Cardiac fibroblast (primary cell): Measurements from ENCODE around the gene POP4.
A peak's percentile ranks its signal among the peaks of the same experiment; 100 is the strongest.

Experiments
- DNase-seq, 2 donors: peaks; one replicate each; pipeline versions ENCODE4 v3.0.0 to v3.0.0-alpha.2; 2010; ENCODE audit warnings: low read depth in 2 of 2
- H3K4me3 ChIP-seq, 2 donors: replicated peaks in 1 of 2; 1 replicate in 1 of 2; 2 replicates in 1 of 2; pipeline ENCODE4 v1.5.1; 2011; ENCODE audit warnings: low read depth in 2 of 2, low read length in 2 of 2, mild to moderate bottlenecking in 2 of 2, moderate library complexity in 1 of 2
- TF ChIP-seq, protein P1 (sequence below): IDR thresholded peaks from one replicate; pipeline ENCODE4 v1.5.1; 2011; ENCODE audit warnings: low read depth, mild to moderate bottlenecking, low read length, inconsistent platforms

Gene POP4

DNA sequence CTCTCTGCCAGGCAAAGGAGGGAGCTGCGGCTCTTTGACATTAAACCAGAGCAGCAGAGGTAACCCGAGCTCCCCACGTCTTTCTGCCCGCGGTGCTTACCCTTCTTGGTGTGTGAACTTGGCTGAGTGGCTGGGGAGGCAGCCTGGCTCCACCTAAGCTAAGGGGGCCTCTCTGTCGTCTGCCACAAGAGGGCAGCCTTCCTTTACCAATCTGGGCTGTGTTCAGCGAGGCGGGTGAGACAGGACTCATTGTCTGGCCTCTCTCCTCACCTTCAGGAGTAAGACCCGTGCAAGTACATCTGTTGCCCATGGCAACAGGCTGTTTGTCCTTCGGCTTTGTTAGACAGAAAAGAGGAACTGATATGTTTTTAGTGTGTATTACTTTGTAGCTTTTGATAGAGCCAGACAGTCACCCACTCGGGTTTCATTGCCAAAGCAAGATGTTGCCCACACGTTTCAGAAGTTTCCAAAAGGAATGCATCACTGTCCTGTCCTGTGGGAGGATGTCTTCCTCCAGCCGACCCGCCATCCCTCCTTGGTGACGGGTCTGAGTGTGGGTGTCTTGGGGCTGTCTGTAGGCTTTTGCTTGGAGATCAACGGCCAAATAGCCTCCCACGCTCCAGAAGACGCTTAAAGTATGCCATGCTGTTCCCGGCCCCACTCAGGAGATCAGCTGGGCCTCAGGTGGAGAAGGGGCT, 4.6 kb downstream of the POP4 start:
- TF ChIP-seq, protein P1, sequence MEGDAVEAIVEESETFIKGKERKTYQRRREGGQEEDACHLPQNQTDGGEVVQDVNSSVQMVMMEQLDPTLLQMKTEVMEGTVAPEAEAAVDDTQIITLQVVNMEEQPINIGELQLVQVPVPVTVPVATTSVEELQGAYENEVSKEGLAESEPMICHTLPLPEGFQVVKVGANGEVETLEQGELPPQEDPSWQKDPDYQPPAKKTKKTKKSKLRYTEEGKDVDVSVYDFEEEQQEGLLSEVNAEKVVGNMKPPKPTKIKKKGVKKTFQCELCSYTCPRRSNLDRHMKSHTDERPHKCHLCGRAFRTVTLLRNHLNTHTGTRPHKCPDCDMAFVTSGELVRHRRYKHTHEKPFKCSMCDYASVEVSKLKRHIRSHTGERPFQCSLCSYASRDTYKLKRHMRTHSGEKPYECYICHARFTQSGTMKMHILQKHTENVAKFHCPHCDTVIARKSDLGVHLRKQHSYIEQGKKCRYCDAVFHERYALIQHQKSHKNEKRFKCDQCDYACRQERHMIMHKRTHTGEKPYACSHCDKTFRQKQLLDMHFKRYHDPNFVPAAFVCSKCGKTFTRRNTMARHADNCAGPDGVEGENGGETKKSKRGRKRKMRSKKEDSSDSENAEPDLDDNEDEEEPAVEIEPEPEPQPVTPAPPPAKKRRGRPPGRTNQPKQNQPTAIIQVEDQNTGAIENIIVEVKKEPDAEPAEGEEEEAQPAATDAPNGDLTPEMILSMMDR = peak; percentile 93
- DNase-seq = peak; percentile 87 to 90
- H3K4me3 ChIP-seq = no peak overlapping the region

DNA sequence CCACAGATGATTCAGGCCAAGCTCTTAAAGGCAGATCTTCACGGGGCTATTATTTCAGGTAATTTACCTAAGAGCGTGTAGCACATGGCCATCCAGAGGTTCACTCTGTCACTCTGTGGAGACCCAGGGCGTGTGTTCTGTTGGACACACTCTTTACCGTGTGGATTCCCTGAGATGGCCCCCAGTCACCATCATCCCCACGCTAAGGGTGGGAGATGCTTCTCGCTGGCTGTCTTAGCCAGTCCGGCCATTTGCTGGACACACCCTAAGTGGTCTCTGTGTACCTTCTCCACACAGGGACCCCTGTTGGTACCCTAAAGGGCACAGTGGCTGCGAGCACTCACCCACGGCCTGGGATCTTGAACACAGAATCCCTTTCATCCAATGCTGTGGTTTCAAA, 6.0 kb downstream of the POP4 start:
- TF ChIP-seq, protein P1 = no peak
- DNase-seq = no peak
- H3K4me3 ChIP-seq = no peak overlapping the region

DNA sequence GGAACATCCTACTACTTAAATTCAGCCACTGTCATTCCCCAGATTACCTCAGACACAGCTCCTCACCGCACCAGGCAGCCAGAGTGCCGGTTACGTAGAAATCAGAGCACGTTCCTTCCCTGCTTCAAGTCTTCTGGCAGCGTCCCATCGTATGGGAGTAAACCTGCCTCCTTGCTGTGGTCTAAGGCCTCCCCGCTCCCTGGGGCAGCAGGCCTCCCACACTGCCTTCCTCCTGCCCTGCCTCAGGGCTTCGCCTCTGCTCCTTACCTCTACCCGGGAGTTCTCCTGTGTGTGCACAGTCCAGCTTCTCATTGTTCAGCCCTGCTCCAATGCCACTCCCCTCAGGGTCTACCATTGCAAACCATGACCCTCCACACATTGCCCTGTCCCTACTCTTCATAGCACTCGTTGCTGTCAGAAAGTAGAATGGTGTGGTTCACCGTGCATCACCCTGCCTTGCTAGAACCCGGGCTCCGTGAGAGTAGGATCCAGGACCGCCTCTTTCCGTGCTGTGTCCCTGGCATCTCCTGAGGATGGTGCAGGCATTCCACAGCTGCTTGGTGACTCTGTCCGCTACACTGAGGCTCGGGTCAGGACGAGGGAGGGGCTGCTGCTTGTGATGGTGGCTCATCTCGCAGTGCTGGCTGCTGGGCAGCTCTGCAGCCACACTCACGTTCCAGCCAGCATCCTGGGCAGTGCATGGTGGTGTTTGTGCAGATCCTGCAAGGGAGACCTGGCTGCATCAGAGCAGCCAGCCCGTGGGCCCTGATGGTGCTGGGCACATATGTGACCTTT, 6.9 kb downstream of the POP4 start:
- TF ChIP-seq, protein P1 = no peak
- no peak for DNase-seq
- H3K4me3 ChIP-seq = no peak overlapping the region

DNA sequence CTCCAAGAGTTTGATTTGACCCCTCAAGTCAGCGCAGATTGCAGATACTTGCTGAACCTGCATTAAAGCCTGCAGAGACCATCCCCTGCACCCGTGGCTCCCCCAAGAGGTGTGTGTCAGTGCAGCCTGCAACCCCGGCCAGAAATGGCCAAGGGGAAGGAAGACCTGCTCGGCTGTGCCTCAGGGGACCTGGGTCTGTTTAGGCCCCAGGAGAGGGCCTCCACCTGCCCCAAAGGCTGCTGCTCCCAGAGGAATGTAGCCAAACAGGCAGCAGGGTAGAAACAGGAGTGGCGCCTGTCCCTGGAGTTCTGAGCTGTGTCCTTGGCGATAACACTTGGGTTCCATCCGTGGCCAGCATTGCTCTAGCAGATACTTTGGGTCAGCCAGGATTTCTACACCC, 8.0 kb downstream of the POP4 start:
- TF ChIP-seq, protein P1 = no peak
- no peak for DNase-seq
- H3K4me3 ChIP-seq = no peak overlapping the region

DNA sequence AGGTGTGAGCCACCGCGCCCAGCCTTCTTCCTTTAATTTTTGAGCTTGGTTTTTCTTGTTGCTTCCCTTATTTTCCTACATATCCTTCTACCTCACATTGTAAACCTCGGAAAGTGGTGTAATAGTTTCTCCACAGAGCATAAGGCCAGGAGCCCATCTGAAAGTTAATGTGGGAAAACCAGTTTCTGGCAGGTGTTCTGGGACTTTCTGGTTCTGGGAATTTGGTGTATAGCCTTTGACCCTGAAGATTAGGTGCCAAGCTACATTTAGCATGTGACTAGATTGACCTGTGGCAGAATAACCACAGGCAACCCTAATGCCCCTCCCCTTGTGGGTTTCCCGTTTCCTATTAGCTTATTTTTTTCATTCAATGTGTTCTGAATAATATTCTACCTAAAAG, 8.7 kb downstream of the POP4 start:
- DNase-seq = no peak
- TF ChIP-seq, protein P1 = no peak
- H3K4me3 ChIP-seq = no peak overlapping the region

DNA sequence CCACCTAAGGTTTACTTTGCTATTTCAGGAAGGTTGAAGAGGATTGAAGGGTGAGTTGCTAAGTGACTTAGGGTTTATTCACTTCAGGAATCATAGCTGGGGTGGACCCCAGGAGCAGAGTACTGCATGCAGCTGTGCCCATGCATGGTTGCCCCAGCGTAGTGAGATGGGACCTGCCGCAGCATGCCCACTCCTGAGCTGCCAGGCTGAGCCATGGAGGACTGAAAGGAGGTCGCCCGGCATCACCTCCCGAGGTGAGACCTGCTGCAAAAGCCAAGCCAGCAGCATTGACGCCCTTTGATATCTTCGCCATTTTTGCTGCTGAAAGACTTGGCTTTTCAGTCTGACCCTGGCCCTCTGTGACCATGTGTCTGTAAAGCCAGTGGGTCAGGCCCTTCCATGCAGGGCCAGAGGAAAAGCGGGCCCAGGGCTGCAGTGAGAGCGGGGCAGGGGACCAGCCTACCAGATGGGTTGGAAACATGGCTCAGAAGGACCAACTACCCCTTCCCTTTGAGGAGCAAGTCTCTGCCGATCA, 9.9 kb downstream of the POP4 start:
- H3K4me3 ChIP-seq = no peak overlapping the region
- no peak for DNase-seq
- TF ChIP-seq, protein P1 = no peak
